Neutrophil (primary cell): ENCODE results near the gene RFTN1.

Experiments
- H3K27ac ChIP-seq: fragments of 200-600 bp; sonication (generic); 2 replicates; pipeline ENCODE4 v1.5.1; 2016; ENCODE audit warnings: mild to moderate bottlenecking, moderate library complexity
- H3K27me3 ChIP-seq: fragments of 200-600 bp; sonication (generic); 2 replicates; pipeline ENCODE4 v1.6.0; 2016; ENCODE audit warnings: mild to moderate bottlenecking
- H3K36me3 ChIP-seq: fragments of 200-600 bp; sonication (generic); 2 replicates; pipeline ENCODE4 v1.5.1; 2017
- H3K4me1 ChIP-seq, 2 experiments: fragments of 200-600 bp in 1 of 2; sonication (generic) in 1 of 2; 1 replicate in 1 of 2; 2 replicates in 1 of 2; pipeline versions ENCODE4 v1.5.1 to v1.6.1; 2013 to 2016; ENCODE audit warnings: low read depth in 1 of 2, low read length in 1 of 2, mild to moderate bottlenecking in 1 of 2, moderate library complexity in 1 of 2; ENCODE audit not compliant: control insufficient read depth in 1 of 2, insufficient read depth in 1 of 2
- H3K4me3 ChIP-seq, 2 experiments: fragments of 200-600 bp in 1 of 2; sonication (generic) in 1 of 2; 1 replicate in 1 of 2; 2 replicates in 1 of 2; pipeline ENCODE4 v1.5.1; 2013 to 2016; ENCODE audit warnings: low read depth in 1 of 2, low read length in 1 of 2, mild to moderate bottlenecking in 1 of 2, moderate library complexity in 1 of 2
- H3K9me3 ChIP-seq: fragments of 200-600 bp; sonication (generic); 2 replicates; pipeline ENCODE4 v1.5.1; 2016
- CTCF ChIP-seq: fragments of 200-600 bp; sonication (generic); IDR thresholded peaks from 2 replicates; pipeline ENCODE4 v1.5.1; 2016; ENCODE audit warnings: antibody characterized with exemption

RFTN1 gene

GRCh38 chr3:16392065-16392464 lies 121.4 kb downstream of the RFTN1 start:
- TF ChIP-seq CTCF: no peak
- no peaks in the 10 kb centered on the region for H3K27me3 ChIP-seq

GRCh38 chr3:16390581-16390980 lies 122.9 kb downstream of the RFTN1 start:
- Histone ChIP-seq H3K4me1 (no peaks in the 10 kb centered on the region), H3K27ac (no peak overlapping the region), H3K36me3 (no peaks in the 10 kb centered on the region), H3K4me3 (no peak overlapping the region), H3K9me3 (no peaks in the 10 kb centered on the region), H3K27me3 (no peaks in the 10 kb centered on the region)
- no peak for TF ChIP-seq CTCF

More at GRCh38 chr3:16392065-16392464, 121.4 kb downstream of the RFTN1 start:
- H3K36me3 ChIP-seq: no peaks in the 10 kb centered on the region
- H3K4me1 ChIP-seq: no peaks in the 10 kb centered on the region
- no peaks in the 10 kb centered on the region for H3K9me3 ChIP-seq
- H3K27ac ChIP-seq: no peak overlapping the region
- no peak overlapping the region for H3K4me3 ChIP-seq

- TF ChIP-seq CTCF: no peak
- Histone ChIP-seq H3K4me1 (no peaks in the 10 kb centered on the region), H3K9me3 (no peaks in the 10 kb centered on the region), H3K36me3 (no peaks in the 10 kb centered on the region), H3K4me3 (no peak overlapping the region), H3K27me3 (no peaks in the 10 kb centered on the region), H3K27ac (no peak overlapping the region)
Observed at GRCh38 chr3:16388850-16389441, 124.6 kb downstream of the RFTN1 start.

- no peaks in the 10 kb centered on the region for H3K9me3 ChIP-seq
- H3K36me3 ChIP-seq: no peaks in the 10 kb centered on the region
- TF ChIP-seq CTCF: no peak
- no peaks in the 10 kb centered on the region for H3K4me1 ChIP-seq
- no peak overlapping the region for H3K4me3 ChIP-seq
- no peaks in the 10 kb centered on the region for H3K27me3 ChIP-seq
- no peak overlapping the region for H3K27ac ChIP-seq
Observed at GRCh38 chr3:16386561-16386960, 126.9 kb downstream of the RFTN1 start.

- TF ChIP-seq CTCF: no peak
- H3K9me3 ChIP-seq: no peaks in the 10 kb centered on the region
Observed at GRCh38 chr3:16385151-16385550, 128.3 kb downstream of the RFTN1 start.

More at GRCh38 chr3:16385151-16385550, 128.3 kb downstream of the RFTN1 start:
- Histone ChIP-seq H3K27me3 (no peaks in the 10 kb centered on the region), H3K27ac (no peak overlapping the region), H3K4me3 (no peak overlapping the region), H3K4me1 (no peaks in the 10 kb centered on the region), H3K36me3 (no peaks in the 10 kb centered on the region)
